Fibroblast of gingiva (primary cell): ENCODE results near the gene ELFN1.

Source experiments
- DNase-seq: peaks from one replicate; pipeline ENCODE4 v3.0.0-alpha.2; 2011; ENCODE audit warnings: low read depth

The ELFN1 gene

DNA sequence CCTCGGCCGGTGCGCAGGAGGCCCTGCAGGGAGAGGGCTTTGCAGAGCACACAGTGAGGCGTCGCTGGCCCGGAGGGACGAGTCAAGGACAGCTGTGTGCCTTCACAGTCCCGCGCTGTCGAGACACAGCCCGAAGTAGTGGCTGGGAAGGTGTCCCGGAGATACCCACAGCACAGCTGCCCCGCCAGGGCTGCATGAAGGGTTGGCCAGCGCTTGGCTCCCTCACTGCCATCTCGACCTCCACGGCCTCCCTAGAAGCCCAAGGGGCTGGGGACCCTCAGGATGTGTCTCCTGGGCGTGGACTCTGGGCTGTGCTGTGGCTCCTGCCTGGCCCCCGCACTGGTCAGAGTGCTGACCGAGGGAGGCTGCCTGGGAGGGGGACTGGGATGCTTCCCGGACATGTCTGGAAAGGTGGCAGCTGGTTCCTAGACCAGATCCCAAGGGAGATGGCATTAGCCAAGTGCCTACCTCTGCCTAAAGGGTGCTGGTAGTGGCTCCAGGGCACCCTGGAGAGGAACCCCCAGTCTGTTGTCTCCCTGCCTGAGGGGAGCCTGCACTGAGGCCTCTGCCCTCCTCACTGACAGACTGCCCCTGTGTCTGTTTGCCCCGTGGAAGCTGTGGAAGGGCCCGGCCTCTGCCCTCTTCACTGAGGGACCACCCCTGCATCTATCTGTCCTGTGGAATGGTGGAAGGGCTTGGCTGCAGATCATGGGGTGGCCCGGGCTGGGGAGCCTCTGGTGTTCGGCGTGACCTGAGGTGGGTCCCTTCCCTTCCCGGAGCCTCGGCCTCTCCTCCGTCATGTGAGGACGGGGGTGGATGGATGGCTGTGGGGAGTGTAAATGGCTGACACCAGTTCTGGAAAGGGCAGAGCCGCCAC lies 5.8 kb downstream of the ELFN1 start:
- DNase-seq: no peak

DNA sequence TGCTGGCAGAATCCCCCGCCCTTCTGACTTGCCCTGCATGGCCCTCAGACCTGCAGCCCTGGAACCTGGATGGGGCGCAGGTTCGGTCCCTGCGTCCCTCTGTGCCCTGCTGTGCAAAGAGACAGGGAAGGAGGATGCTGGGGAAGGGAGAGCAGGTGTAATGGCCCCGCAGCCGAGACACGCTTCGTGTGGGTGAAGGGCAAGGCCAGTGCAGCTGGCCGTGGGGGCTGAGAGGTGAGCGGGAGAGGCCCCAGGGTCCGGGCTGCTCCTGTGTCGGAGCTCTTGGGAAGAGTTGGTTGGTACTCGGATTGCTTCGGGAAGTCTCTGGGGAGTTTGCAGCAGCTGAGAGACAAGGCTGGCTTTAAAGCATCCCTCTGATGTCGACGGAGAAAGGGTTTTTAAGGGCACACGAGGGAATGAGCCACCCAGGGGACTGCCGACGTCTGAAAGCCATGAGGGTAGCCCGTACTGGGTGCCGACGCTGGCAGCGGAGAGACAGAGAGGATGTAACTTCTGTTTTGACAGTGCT lies 6.5 kb downstream of the ELFN1 start:
- no peak for DNase-seq

DNA sequence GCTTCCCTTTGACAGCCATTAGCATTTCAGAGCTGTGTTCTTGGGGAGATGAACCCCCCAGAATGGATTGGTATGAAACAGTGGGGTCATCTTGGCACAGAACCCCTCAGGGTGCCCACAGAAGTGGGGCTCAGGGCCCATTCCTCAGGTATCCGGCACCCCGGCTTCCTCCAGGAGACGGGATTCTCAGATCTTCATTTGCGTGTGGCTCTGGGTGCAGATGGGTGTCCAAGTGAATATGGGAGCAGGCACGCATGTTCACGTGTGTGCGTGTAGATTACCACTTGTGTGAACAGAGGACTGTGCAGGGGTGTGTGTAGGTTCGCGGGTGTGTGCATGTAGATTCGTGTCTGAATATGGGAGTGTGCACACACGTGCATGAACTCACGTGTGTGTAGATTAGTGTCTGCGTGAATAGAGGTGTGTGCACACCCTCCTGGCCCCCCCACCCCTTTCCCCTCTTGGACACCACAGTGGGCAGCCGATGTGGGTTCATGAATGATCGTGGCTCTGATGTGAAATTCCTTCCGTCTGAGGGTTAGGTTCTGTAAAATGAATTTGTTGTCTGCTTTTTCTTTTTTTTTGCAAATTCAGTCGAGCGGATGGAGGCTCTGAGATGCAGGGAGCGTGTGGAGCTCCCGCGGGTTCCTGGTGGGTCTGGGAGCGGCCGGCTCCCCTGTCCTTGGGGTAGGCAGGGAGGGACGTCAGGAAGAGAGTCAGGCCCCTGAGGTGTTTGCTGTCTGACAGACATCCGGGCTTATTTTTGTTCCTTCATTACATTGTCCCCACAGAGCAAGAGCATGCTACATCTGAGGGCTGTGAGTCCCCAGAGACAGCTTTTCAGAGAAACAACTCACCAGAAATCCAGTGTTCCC lies 7.4 kb downstream of the ELFN1 start:
- DNase-seq: no peak

DNA sequence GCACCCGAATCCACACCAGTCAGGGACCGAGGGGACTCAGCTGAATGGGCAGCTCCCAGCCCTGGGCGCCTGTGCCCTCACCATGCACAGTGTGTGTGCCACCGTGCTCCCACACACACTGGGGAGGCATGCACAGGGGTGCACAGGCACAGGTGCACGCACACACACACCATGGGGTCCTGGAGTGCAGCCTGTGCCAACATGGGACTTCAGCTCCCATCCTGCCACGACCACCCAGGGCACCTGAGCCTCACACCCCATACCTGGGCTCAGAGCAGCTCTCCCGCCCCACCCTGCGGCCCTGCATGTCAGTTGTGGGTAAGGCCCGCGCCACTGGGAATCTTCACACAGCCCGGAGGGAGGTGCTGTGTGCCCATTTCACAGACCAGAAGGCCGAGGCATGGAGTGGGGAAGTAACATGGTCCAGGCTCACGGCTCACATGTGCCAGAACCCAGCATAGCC lies 8.0 kb downstream of the ELFN1 start:
- DNase-seq: no peak

DNA sequence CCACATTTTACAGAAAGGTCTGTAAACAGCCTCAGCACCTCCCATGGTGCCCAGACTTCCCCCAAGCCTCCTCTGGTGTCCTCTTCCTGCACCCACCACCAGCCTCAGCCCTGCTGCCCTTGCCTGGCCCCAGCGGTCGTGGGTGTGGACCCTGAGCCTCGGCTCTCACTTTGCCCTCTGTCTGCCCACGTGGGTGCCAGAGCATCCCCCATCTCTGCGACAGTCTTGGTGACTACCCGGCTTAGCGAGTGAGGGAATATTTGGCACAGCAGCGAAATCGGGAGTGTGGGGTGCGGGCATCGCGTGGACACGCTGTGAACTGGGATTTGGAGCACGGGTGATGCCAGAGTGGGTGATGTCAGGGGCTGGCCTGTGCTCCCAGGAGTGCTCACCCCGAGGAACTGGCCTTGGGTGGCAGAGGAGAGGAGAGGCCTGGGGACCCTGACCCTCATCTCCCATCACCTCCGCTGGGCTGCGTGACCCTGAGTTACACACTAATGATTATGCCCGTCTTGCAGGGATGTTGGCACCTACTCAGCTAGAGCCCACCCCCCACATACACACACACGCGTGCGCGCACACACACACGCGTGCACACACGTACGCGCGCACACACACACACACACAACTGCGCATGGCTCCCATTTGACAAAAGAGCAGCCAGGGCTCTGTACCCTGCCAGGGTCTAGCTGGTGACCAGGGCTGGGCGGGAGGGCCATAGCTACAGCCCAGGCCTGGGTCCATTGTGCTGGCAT lies 8.7 kb downstream of the ELFN1 start:
- DNase-seq: no peak

DNA sequence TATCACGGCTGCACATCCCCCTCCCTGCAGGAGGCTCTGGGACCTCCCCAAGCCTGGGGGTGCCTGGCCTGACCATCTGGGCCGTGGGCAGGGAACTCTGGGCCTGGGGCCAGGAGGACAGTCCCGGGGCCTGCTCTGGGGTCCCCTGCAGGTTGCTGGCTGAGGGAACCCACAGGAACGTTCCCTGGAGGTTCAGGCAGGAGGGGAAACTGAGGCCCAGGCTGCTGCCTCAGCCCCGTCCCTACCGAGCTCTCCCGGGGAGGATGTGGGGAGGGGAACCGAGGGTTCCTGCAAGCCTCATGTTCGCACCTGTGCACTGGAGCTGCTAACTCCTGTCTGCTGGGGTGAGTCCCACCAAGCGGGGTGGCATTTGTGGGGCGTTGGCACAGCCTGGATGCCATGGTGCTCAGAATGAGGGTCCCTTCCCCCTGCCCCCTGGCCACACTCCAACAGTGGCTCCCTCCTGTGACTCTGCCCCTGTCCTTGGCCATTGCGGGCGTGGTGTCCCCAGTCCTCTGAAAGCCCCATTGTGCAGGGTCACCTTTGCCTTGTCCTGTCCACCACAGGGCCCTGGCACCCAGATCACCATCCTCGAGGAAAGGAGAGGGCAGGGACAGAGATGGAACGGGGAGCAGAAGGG lies 9.4 kb downstream of the ELFN1 start:
- DNase-seq: no peak

DNA sequence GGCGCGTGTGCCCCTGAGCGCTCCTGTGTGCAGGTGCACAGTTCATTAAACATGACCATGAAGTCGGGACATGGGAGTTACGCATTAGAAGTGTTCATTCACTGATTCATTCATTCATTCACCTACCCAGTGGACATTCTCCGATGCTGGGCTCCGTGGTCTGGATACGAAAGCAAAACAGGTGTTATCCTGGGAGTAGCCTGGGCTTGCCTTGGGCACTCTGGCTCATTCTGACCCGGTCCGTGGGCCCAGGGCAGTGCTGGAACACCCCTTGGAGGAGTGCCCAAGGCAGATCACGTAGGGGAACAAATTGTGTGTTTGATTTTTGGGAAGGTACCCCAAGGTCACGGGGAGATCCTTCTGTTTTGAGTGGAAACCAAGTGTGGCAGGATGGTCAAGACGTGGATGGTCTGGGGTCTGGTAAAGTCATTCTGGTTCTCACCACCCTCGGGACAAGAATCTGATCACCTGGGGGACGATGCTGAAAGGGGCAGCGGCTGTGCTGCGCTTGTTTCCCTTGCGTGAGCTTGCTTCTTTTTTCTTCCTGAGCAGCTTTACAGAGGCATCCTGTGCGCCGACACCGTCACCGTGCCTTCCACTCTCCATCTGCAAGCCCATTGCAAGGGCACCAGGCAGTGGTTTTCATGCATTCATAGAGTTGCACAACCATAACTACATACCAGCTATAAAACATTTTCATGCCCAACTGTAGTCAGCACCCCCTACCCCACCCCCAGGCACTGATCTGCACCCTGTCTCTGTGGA lies 10.1 kb downstream of the ELFN1 start:
- DNase-seq: no peak

DNA sequence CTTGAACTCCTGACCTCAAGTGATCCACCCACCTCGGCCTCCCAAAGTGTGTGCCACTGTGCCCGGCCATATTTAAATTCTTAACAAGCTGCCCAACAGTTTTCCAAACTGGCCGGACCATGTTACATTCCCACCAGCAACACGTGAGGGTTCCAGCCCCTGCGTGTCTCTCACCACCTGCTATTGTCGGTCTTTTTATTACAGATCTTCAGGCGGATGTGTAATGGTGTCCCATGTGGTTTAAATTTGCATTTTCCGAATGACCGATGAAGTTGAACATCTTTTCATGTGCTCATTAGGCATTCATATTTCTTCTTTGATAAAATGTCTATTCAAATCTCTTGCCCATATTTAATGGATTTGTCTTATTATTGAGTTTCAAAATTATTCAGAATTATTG lies 11.5 kb downstream of the ELFN1 start:
- DNase-seq: no peak

DNA sequence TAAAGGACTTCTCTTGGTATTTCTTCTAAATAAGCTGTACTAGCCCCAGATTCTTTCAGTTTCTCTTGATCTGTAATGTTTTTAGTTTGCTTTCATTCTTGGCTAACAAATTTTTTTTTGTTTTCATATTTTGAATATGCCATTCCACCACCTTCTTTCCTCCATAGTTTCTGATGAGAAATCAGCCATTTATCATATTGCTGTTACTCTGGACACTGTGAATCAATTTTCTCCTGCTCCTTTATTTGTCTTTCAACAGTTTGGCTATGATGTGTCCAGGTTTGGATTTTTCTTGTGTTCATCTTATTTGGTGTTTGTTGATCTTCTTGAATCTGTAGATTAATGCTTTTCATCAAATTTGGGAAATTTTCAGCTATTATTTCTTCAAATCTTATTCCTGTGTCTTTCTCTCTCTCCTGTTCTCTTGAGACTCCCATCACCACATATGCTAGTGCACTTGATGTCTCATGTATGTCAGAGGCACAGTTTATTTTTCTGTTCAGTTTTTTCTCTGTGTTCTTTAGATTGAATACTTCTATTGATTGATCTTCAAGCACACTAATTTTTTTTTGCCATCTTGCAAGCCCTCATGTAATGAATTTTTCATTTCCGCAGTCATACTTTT lies 15.0 kb downstream of the ELFN1 start:
- DNase-seq: no peak

DNA sequence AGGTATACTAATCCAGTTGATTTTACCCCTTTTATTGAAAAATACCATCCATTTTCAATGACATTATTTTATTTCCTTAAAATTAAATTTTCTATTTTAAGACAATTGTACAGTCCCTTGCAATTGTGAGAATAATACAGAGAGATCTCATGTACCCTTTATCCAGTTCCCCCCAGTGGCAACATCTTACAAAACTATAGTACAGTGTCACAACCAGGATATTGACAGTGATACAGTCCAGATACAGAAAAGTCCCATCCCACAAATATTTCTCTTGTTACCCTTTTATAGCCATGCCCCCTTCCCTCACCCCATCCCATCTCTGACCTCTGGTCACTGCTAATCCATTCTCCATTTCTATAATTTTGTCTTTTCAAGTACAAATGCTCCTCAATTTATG lies 18.5 kb downstream of the ELFN1 start:
- no peak for DNase-seq

DNA sequence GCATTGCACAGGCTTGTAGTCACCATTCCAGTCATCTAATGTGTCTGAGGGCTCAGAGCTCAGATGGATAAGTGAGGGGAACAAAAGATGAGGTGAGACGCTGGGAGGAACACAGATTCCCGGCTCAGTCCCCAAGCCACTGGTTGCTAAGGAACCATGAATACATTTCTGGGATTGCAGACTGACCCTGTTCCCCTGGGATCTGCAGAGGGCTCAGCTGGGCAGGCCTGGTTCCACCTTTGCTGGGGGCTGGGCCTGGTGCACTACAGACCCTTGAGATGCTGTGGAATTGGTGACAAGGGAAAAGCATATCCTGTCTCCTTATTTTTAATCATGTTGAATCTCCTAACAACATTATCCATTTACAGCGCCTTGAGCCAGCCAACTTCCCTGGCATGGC lies 19.2 kb downstream of the ELFN1 start:
- no peak for DNase-seq

DNA sequence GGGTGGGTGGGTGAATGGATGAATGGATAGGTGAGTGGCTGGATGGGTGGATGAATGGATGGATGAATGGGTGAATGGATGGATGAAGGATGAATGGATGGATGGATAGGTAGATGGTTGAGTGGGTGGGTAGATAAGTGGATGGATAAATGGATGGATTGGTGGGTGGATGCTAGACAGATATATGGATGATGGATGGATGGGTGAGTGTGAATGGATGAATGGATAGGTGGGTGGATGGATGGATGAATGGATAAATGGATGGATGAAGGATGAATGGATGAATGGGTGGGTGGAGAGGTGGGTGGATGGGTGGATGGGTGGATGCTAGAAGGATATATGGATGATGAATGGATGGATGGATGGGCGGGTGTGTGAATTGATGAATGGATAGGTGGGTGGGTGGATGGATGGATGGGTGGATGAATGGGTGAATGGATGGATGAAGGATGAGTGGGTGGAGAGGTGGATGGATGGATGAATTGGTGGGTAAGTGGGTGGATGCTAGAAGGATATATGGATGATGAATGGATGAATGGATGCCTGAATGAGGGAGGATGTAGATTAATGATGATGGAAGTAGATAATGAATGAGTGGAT lies 20.4 kb downstream of the ELFN1 start:
- DNase-seq: no peak

DNA sequence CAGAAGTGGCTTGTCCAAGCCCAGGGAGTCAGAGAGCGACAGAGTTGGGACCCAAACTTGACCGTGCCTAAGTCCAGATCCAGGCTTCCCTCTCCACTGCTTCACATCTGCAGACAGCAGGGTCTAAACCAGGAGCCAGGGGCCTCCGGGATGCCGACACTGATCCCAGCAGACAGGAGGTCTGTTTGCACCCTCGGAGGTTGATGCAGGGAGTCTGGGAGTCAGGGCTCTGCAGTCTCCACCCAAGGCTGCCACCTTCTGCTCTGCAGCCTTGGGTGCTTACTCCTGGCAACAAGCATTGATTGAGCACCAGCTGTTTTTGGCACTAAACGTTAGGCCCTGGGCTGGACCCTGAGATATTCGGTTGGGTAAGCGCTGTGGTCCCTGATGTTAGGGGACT lies 21.0 kb downstream of the ELFN1 start:
- DNase-seq: no peak

DNA sequence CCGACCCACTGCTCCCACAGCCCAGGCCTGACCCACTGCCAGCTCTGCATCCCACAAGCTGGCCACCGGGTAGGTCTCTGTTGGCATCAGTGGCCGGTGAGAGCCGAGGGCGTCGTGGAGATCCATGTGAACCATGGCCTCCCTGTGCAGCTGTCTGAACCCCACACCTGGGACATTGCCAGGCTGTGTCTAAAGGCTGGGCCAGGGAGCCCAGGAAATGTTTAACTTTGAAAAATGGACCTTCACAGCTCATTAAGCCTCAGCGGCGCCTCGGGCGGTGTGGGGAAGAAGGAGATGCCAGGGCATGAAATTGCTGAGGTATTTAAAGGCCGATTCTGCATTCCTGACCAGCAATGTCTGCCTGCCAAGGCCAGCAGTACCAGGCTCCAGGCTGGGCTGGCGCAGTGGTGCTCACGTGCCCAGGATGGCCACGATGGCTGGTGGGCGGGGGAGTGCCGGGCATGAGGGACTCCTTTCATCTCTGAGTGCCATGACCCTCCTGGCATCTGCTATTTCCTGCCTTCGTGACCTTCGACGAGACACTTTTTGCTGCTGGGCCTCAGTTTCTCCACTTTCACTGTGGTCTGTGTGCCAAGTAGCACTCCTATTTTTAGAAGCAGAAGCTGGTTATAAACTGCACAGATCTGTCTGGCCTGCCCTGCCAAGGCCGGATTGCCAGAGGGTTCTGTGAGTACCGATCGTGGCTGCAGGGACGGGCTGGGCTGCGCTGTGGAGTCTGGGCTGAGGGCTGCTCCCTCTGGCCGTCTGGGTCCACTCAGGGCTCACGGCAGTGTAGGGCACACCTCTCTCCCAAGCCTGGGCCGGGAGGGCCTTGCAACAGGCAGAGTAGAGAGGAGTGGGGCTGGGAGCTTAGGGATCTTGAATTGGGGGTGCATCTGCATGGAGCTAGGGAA lies 21.8 kb downstream of the ELFN1 start:
- peak; percentile 53 for DNase-seq

DNA sequence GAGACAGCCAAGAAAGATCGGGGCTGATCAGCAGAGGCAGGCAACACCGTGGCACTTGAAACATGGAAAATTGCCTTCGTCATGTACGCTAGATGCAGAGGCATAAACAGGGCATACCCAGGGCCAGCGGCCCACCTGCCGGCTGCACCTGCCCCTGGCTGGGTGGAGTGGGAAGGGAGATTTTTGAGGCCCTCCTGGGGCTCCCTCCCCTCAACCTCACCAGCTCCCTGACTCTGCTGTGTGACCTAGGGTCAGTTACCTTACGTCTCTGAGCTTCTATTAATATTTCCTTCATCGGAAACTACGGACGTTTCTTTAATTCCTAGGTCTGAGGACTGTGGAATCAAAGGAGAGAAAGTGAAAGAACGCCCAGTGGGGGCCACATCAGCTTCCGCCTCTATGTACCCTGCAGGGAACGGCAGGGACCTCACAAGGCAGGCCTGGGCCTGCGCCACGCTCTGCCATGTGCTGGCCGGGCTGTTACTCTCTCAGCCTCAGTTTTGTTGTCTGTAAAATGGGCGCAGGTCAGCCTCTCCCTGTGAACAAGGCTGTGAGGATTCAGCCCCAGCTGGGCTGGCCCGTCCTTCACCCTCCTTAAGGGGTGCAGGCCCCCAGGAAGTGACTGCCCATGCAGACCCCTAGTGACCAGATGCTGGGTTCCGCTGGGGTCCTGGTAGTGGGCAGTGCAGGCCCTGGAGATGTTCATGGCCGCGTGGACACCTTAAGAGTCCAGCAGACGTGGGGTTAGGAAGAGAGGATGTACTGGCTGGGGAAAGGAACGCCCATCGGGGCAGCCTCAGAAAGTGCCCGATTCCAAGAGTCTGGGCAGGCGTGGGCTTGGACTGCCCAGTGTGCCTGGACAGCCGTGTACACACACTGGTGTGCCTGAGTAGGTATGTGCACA lies 22.7 kb downstream of the ELFN1 start:
- DNase-seq: no peak

DNA sequence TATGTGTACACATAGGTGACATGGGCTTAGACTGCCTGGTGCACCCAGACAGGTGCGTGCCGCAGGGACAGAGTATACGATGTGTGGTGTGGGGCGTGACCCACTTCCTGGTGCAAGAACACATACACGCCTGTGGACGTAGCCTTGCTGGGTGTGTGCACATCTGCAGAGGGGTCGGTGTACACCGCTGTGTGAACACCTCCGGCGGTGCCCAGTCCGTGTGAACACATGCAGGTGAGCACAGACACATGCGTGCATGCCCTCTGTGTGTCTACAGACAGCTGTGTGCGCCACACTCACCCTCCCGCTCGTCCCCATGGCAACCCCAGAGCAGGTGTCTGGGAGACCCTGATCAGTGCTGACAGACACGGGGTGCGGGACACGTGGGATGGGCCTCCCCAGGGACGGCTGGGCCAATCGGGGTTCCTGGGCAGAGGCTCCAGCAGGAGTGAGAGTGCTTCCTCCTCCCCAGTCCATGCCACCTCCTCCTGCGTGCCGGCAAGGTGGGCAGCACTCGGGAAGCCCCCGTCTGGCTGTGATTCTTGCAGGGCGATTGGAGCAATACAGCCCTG lies 23.4 kb downstream of the ELFN1 start:
- DNase-seq: no peak

DNA sequence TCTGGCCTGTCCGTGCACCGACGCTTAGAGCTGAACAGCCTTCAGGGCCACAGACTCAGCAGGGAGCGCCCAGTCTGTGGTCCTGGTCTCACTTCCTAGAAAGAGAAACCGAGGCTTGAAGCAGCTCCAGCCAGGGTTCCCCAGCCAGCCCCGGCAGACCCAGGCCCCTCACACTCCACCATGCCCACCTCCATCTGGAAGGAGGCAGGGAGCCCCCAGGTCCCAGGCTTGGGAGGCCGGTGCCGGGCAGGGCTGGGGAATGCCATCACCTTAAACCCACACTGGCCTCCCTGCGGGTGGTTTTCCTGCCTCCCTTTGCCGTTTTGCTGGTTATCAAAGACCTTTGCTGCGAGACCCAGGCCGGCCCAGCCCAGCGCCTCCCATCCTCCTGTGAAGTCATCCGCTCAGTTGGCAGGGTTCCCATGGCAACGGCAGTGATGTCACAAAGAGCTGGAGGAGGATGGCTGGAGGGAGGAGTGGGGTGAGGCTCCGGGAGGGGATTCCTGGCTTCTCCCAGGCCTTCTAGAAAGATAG lies 24.0 kb downstream of the ELFN1 start:
- no peak for DNase-seq
